Ovary (tissue), 3 donors: ENCODE data around the gene CDC34.

Experiments used
- CTCF ChIP-seq, 3 donors: fragments of 450-650 bp in 2 of 3; fragments of 200-600 bp in 1 of 3; IDR thresholded peaks; one replicate each; pipeline versions ENCODE4 v1.5.1 to v1.8.0; 2016 to 2022; ENCODE audit warnings: antibody characterized with exemption in 3 of 3, mild to moderate bottlenecking in 1 of 3
- EP300 ChIP-seq: sonication (generic); formaldehyde crosslinking; IDR thresholded peaks from one replicate; pipeline ENCODE4 v1.6.1; 2017; ENCODE audit warnings: antibody characterized with exemption
- POLR2A ChIP-seq: fragments of 450-650 bp; IDR thresholded peaks from one replicate; pipeline ENCODE4 v1.6.1; 2017; ENCODE audit warnings: antibody characterized with exemption, mild to moderate bottlenecking, moderate library complexity
- donor health status: DM: no; HTN: no; CAD: no.

GRCh38 chr19:510606-511100, 20.9 kb upstream of the CDC34 start:
- TF ChIP-seq POLR2A (no peak), EP300 (no peak), CTCF (IDR thresholded peaks at IDR 0.05) (peak; percentile 41 to 55 (median 48))
